ENCODE measurements around the gene CDHR2.

CDHR2 gene

GRCh38 chr5:176529116-176529740, 19.9 kb upstream of the CDHR2 start:
- no peak for DNase-seq (ENCODE audit: low read depth in 2 of 2)

- DNase-seq (ENCODE audit: low read depth in 2 of 2) = no peak
Observed at GRCh38 chr5:176529741-176530141, 19.4 kb upstream of the CDHR2 start.

GRCh38 chr5:176530393-176530982, 18.7 kb upstream of the CDHR2 start:
- no peak for DNase-seq (ENCODE audit: low read depth in 2 of 2)

GRCh38 chr5:176530983-176531901, 17.9 kb upstream of the CDHR2 start:
- DNase-seq (ENCODE audit: low read depth in 2 of 2) = no peak

- DNase-seq (ENCODE audit: low read depth in 2 of 2) = no peak
Observed at GRCh38 chr5:176531902-176532493, 17.1 kb upstream of the CDHR2 start.

GRCh38 chr5:176532795-176533194, 16.3 kb upstream of the CDHR2 start:
- DNase-seq (ENCODE audit: low read depth in 2 of 2) = no peak

GRCh38 chr5:176533390-176533789, 15.8 kb upstream of the CDHR2 start:
- DNase-seq (ENCODE audit: low read depth in 2 of 2) = no peak

GRCh38 chr5:176533894-176534611, 15.1 kb upstream of the CDHR2 start:
- no peak for DNase-seq (ENCODE audit: low read depth in 2 of 2)

- no peak for DNase-seq (ENCODE audit: low read depth in 2 of 2)
Observed at GRCh38 chr5:176534640-176535039, 14.5 kb upstream of the CDHR2 start.

GRCh38 chr5:176535101-176535663, 14.0 kb upstream of the CDHR2 start:
- no peak for DNase-seq (ENCODE audit: low read depth in 2 of 2)

- DNase-seq (ENCODE audit: low read depth in 2 of 2) = no peak
Observed at GRCh38 chr5:176535664-176536131, 13.4 kb upstream of the CDHR2 start.

GRCh38 chr5:176536132-176536901, 12.8 kb upstream of the CDHR2 start:
- DNase-seq (ENCODE audit: low read depth in 2 of 2) = peak in 1 of 2 donors; percentile 46

GRCh38 chr5:176536902-176537553, 12.1 kb upstream of the CDHR2 start, which contains the start of gene RNF44:
Gene RNF44, minus strand, starts transcription at chr5:176537402. Its CDS starts 4,930 bp downstream, at chr5:176532472.
- DNase-seq (ENCODE audit: low read depth in 2 of 2) = peak; percentile 95 to 96

- DNase-seq (ENCODE audit: low read depth in 2 of 2) = peak; percentile 81 to 95
Observed at GRCh38 chr5:176537554-176538229, 11.4 kb upstream of the CDHR2 start.

- no peak for DNase-seq (ENCODE audit: low read depth in 2 of 2)
Observed at GRCh38 chr5:176538230-176538988, 10.7 kb upstream of the CDHR2 start.

GRCh38 chr5:176538989-176539384, 10.2 kb upstream of the CDHR2 start:
- no peak for DNase-seq (ENCODE audit: low read depth in 2 of 2)

GRCh38 chr5:176540476-176540899, 8.7 kb upstream of the CDHR2 start:
- no peak for DNase-seq (ENCODE audit: low read depth in 2 of 2)

- no peak for DNase-seq (ENCODE audit: low read depth in 2 of 2)
Observed at GRCh38 chr5:176540956-176541337, 8.2 kb upstream of the CDHR2 start.
